Peyer's patch (tissue), 4 donors: ENCODE measurements around the gene APOBEC3A.

Source experiments
- POLR2A ChIP-seq, 2 donors: fragments of 450-650 bp; IDR thresholded peaks; one replicate each; pipeline ENCODE4 v1.5.1; 2017; ENCODE audit warnings: antibody characterized with exemption in 2 of 2, mild to moderate bottlenecking in 2 of 2, moderate library complexity in 2 of 2
- TF ChIP-seq, protein P1 (sequence below), 6 experiments: fragments of 450-650 bp in 4 of 6; fragments of 200-600 bp in 2 of 6; sonication (generic) in 1 of 6; IDR thresholded peaks; one replicate each; pipeline ENCODE4 v1.5.1; 2017 to 2019; ENCODE audit warnings: antibody characterized with exemption in 6 of 6, mild to moderate bottlenecking in 3 of 6, moderate library complexity in 1 of 6

GRCh38 chr22:38959590-38959989 is 2.2 kb downstream of the APOBEC3A start:
- TF ChIP-seq, protein P1, sequence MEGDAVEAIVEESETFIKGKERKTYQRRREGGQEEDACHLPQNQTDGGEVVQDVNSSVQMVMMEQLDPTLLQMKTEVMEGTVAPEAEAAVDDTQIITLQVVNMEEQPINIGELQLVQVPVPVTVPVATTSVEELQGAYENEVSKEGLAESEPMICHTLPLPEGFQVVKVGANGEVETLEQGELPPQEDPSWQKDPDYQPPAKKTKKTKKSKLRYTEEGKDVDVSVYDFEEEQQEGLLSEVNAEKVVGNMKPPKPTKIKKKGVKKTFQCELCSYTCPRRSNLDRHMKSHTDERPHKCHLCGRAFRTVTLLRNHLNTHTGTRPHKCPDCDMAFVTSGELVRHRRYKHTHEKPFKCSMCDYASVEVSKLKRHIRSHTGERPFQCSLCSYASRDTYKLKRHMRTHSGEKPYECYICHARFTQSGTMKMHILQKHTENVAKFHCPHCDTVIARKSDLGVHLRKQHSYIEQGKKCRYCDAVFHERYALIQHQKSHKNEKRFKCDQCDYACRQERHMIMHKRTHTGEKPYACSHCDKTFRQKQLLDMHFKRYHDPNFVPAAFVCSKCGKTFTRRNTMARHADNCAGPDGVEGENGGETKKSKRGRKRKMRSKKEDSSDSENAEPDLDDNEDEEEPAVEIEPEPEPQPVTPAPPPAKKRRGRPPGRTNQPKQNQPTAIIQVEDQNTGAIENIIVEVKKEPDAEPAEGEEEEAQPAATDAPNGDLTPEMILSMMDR (IDR thresholded peaks at IDR 0.05), result no peak
- no peak for TF ChIP-seq POLR2A (IDR thresholded peaks at IDR 0.05)
